Effector memory CD4-positive, alpha-beta T cell (primary cell): ENCODE data around the gene TNFAIP8L3.

Experiments
- DNase-seq, 3 donors: peaks; one replicate each; pipeline ENCODE4 v3.0.0-alpha.2; 2020
- H3K27ac ChIP-seq: 2 replicates; pipeline ENCODE4 v1.7.0; 2013; ENCODE audit warnings: mild to moderate bottlenecking, low read length, moderate library complexity; ENCODE audit not compliant: insufficient read depth, poor library complexity, severe bottlenecking
- H3K27me3 ChIP-seq: replicated peaks from 2 replicates; pipeline ENCODE4 v1.7.0; 2013; ENCODE audit warnings: mild to moderate bottlenecking, low read length; ENCODE audit not compliant: insufficient read depth, control insufficient read depth, poor library complexity, severe bottlenecking
- H3K36me3 ChIP-seq: 2 replicates; pipeline ENCODE4 v1.7.0; 2013; ENCODE audit warnings: mild to moderate bottlenecking, low read length, moderate library complexity; ENCODE audit not compliant: control insufficient read depth, insufficient read depth
- H3K4me1 ChIP-seq: 2 replicates; pipeline ENCODE4 v1.7.0; 2013; ENCODE audit warnings: low read length, mild to moderate bottlenecking; ENCODE audit not compliant: control insufficient read depth, insufficient read depth, poor library complexity, severe bottlenecking
- H3K4me3 ChIP-seq: 2 replicates; pipeline ENCODE4 v1.7.0; 2013; ENCODE audit warnings: low read length, low read depth, mild to moderate bottlenecking; ENCODE audit not compliant: insufficient read depth, poor library complexity, severe bottlenecking
- H3K9me3 ChIP-seq: 2 replicates; pipeline ENCODE4 v1.7.0; 2013; ENCODE audit warnings: mild to moderate bottlenecking, low read length, moderate library complexity; ENCODE audit not compliant: control insufficient read depth

TNFAIP8L3 gene

GRCh38 chr15:51080286-51080685 is 14.4 kb downstream of the TNFAIP8L3 start:
- H3K4me3 ChIP-seq = no peak overlapping the region
- DNase-seq = no peak
- H3K36me3 ChIP-seq = no peaks in the 10 kb centered on the region
- no peaks in the 10 kb centered on the region for H3K9me3 ChIP-seq
- H3K27ac ChIP-seq = no peak overlapping the region
- H3K4me1 ChIP-seq = no peaks in the 10 kb centered on the region
- H3K27me3 ChIP-seq = no peaks in the 10 kb centered on the region

GRCh38 chr15:51079226-51079625 is 15.5 kb downstream of the TNFAIP8L3 start:
- no peaks in the 10 kb centered on the region for H3K36me3 ChIP-seq
- no peak for DNase-seq
- no peak overlapping the region for H3K4me3 ChIP-seq
- no peaks in the 10 kb centered on the region for H3K27me3 ChIP-seq
- no peaks in the 10 kb centered on the region for H3K9me3 ChIP-seq
- H3K27ac ChIP-seq = no peak overlapping the region
- H3K4me1 ChIP-seq = no peaks in the 10 kb centered on the region

GRCh38 chr15:51077221-51078153 is 17.2 kb downstream of the TNFAIP8L3 start:
- H3K27me3 ChIP-seq = no peaks in the 10 kb centered on the region
- no peaks in the 10 kb centered on the region for H3K9me3 ChIP-seq
- peak overlapping the region; percentile 25 for H3K4me3 ChIP-seq
- H3K4me1 ChIP-seq = no peaks in the 10 kb centered on the region
- H3K27ac ChIP-seq = no peak overlapping the region
- no peaks in the 10 kb centered on the region for H3K36me3 ChIP-seq
- peak in 1 of 3 donors; percentile 21 for DNase-seq

- Histone ChIP-seq H3K9me3 (no peaks in the 10 kb centered on the region), H3K4me3 (no peak overlapping the region), H3K36me3 (no peaks in the 10 kb centered on the region), H3K27me3 (no peaks in the 10 kb centered on the region), H3K4me1 (no peaks in the 10 kb centered on the region), H3K27ac (no peak overlapping the region)
- no peak for DNase-seq
Observed at GRCh38 chr15:51076524-51077220, 18.0 kb downstream of the TNFAIP8L3 start.

- H3K36me3 ChIP-seq = no peaks in the 10 kb centered on the region
- H3K9me3 ChIP-seq = no peaks in the 10 kb centered on the region
- H3K27ac ChIP-seq = no peak overlapping the region
- DNase-seq = no peak
- H3K4me3 ChIP-seq = no peak overlapping the region
- no peaks in the 10 kb centered on the region for H3K27me3 ChIP-seq
- H3K4me1 ChIP-seq = no peaks in the 10 kb centered on the region
Observed at GRCh38 chr15:51075826-51076523, 18.7 kb downstream of the TNFAIP8L3 start.

- Histone ChIP-seq H3K36me3 (no peaks in the 10 kb centered on the region), H3K9me3 (no peaks in the 10 kb centered on the region), H3K27ac (no peak overlapping the region), H3K4me3 (no peak overlapping the region), H3K27me3 (no peaks in the 10 kb centered on the region), H3K4me1 (no peaks in the 10 kb centered on the region)
- DNase-seq = no peak
Observed at GRCh38 chr15:51075364-51075763, 19.3 kb downstream of the TNFAIP8L3 start.

- Histone ChIP-seq H3K27me3 (no peaks in the 10 kb centered on the region), H3K4me3 (no peak overlapping the region), H3K9me3 (no peaks in the 10 kb centered on the region), H3K36me3 (no peaks in the 10 kb centered on the region), H3K27ac (no peak overlapping the region), H3K4me1 (no peaks in the 10 kb centered on the region)
- no peak for DNase-seq
Observed at GRCh38 chr15:51074926-51075325, 19.8 kb downstream of the TNFAIP8L3 start.

GRCh38 chr15:51071578-51071977 is 23.1 kb downstream of the TNFAIP8L3 start:
- no peaks in the 10 kb centered on the region for H3K9me3 ChIP-seq

GRCh38 chr15:51069983-51070382 is 24.7 kb downstream of the TNFAIP8L3 start:
- no peaks in the 10 kb centered on the region for H3K36me3 ChIP-seq
- no peaks in the 10 kb centered on the region for H3K9me3 ChIP-seq
- H3K27me3 ChIP-seq = no peaks in the 10 kb centered on the region
- no peak overlapping the region for H3K27ac ChIP-seq
- DNase-seq = no peak
- no peak overlapping the region for H3K4me3 ChIP-seq
- no peaks in the 10 kb centered on the region for H3K4me1 ChIP-seq

More at GRCh38 chr15:51071578-51071977, 23.1 kb downstream of the TNFAIP8L3 start:
- no peaks in the 10 kb centered on the region for H3K36me3 ChIP-seq
- no peak overlapping the region for H3K27ac ChIP-seq
- no peaks in the 10 kb centered on the region for H3K27me3 ChIP-seq
- H3K4me1 ChIP-seq = no peaks in the 10 kb centered on the region
- H3K4me3 ChIP-seq = no peak overlapping the region
- DNase-seq = no peak
